GM06990 (cell line): ENCODE measurements around the gene VAV3.

ENCODE experiments used
- DNase-seq: peaks from one replicate; pipeline ENCODE4 v3.0.0-alpha.2; 2011; ENCODE audit not compliant: insufficient read length; ENCODE audit errors: extremely low read depth
- H3K27me3 ChIP-seq: replicated peaks from 2 replicates; pipeline ENCODE4 v1.6.0; 2011; ENCODE audit warnings: low read length; ENCODE audit not compliant: control insufficient read depth, insufficient read depth
- H3K36me3 ChIP-seq: 2 replicates; pipeline ENCODE4 v1.5.1; 2011; ENCODE audit warnings: low read length; ENCODE audit not compliant: control insufficient read depth, insufficient read depth
- H3K4me3 ChIP-seq: replicated peaks from 2 replicates; pipeline ENCODE4 v1.5.1; 2011; ENCODE audit warnings: low read depth, mild to moderate bottlenecking, control low read depth, low read length
- CTCF ChIP-seq: IDR thresholded peaks from 2 replicates; pipeline ENCODE4 v1.5.1; 2011; ENCODE audit warnings: low read length, control low read depth, mild to moderate bottlenecking, inconsistent platforms; ENCODE audit not compliant: insufficient read depth, poor library complexity, severe bottlenecking

The VAV3 gene

GRCh38 chr1:107874221-107874620 is 90.8 kb downstream of the VAV3 start:
- no peak for DNase-seq
- Histone ChIP-seq H3K27me3 (no peaks in the 10 kb centered on the region), H3K36me3 (no peaks in the 10 kb centered on the region), H3K4me3 (no peak overlapping the region)
- TF ChIP-seq CTCF = no peak

GRCh38 chr1:107871687-107872395 is 93.1 kb downstream of the VAV3 start:
- no peak for TF ChIP-seq CTCF
- DNase-seq = no peak
- Histone ChIP-seq H3K27me3 (no peaks in the 10 kb centered on the region), H3K36me3 (no peaks in the 10 kb centered on the region), H3K4me3 (no peak overlapping the region)

GRCh38 chr1:107871259-107871658 is 93.7 kb downstream of the VAV3 start:
- no peak for DNase-seq
- no peaks in the 10 kb centered on the region for H3K36me3 ChIP-seq
- TF ChIP-seq CTCF = no peak
- H3K27me3 ChIP-seq = no peaks in the 10 kb centered on the region
- no peak overlapping the region for H3K4me3 ChIP-seq

- H3K27me3 ChIP-seq = no peaks in the 10 kb centered on the region
- no peak for DNase-seq
- no peak overlapping the region for H3K4me3 ChIP-seq
- H3K36me3 ChIP-seq = no peaks in the 10 kb centered on the region
- TF ChIP-seq CTCF = no peak
These were observed 94.3 kb downstream of the VAV3 start for GRCh38 chr1:107870696-107871095.

- H3K27me3 ChIP-seq = no peaks in the 10 kb centered on the region
- H3K4me3 ChIP-seq = no peak overlapping the region
- H3K36me3 ChIP-seq = no peaks in the 10 kb centered on the region
- no peak for DNase-seq
- no peak for TF ChIP-seq CTCF
These were observed 97.1 kb downstream of the VAV3 start for GRCh38 chr1:107867897-107868296.

GRCh38 chr1:107867422-107867821 is 97.6 kb downstream of the VAV3 start:
- no peak for TF ChIP-seq CTCF
- Histone ChIP-seq H3K36me3 (no peaks in the 10 kb centered on the region), H3K27me3 (no peaks in the 10 kb centered on the region), H3K4me3 (no peak overlapping the region)
- no peak for DNase-seq
